HepG2 (cell line): Measurements from ENCODE around the gene ZBTB18. TPM values are rescaled to one million over a fixed set of nuclear protein-coding genes. Genes with fewer than 3 reads are reported as not detected.

Source experiments
- ATAC-seq: fragments of 200-7000 bp; cut with Tn5 transposase; 3 replicates; pipeline ENCODE4 v1.9.1; 2020; ENCODE audit warnings: mild to moderate bottlenecking, moderate library complexity
- BruUV-seq: library from RNA; stranded (reverse); fragments of 400-500 nt; replicated peaks from 2 replicates; lab custom pipeline; 2021; lab: Mats Ljungman, UMichigan
- CTCF ChIA-PET: fragments of 300-600 bp; formaldehyde crosslinking; extraction: SDS; loops from one replicate; lab custom pipeline; 2021; ENCODE audit warnings: low total read pairs, inconsistent platforms, low intra/inter-chr PET ratio; lab: Yijun Ruan, JAX
- POLR2A ChIA-PET: fragments of 350-600 bp; sonication (Branson Sonifier 250); formaldehyde crosslinking; loops from one replicate; lab custom pipeline; 2020; ENCODE audit warnings: antibody characterized with exemption, inconsistent platforms; lab: Yijun Ruan, JAX
- DNase-seq: peaks from one replicate; pipeline ENCODE4 v3.0.0-alpha.2; 2015; ENCODE audit warnings: low spot score
- FAIRE-seq: peaks from 3 replicates; lab custom pipeline; 2011; peaks lifted over from hg19 to GRCh38; lab: Jason Lieb, UNC
- H2AFZ ChIP-seq: one replicate; pipeline ENCODE4 v1.6.1; 2011; ENCODE audit warnings: low read length, inconsistent platforms
- H3K27ac ChIP-seq: fragments of 300-600 bp; 3 replicates; pipeline ENCODE4 v1.8.0; 2011; ENCODE audit warnings: mixed run types, mild to moderate bottlenecking, mixed read lengths, low read length, inconsistent platforms; ENCODE audit not compliant: insufficient read depth; ENCODE audit errors: extremely low read length
- H3K27me3 ChIP-seq, 2 experiments: fragments of 200-600 bp in 1 of 2; 2 replicates in 1 of 2; 3 replicates in 1 of 2; pipeline versions ENCODE4 v1.6.0 to v1.8.0; 2011; ENCODE audit warnings: low read length in 2 of 2, mild to moderate bottlenecking in 2 of 2, moderate library complexity in 2 of 2, inconsistent platforms in 1 of 2; ENCODE audit not compliant: insufficient read depth in 2 of 2, control insufficient read depth in 1 of 2
- H3K36me3 ChIP-seq, 2 experiments: fragments of 200-600 bp in 1 of 2; replicated peaks in 1 of 2; 2 replicates in 1 of 2; 3 replicates in 1 of 2; pipeline versions ENCODE4 v1.5.1 to v1.8.0; 2011; ENCODE audit warnings: low read length in 2 of 2, inconsistent platforms in 1 of 2; ENCODE audit not compliant: insufficient read depth in 2 of 2, control insufficient read depth in 1 of 2
- H3K4me1 ChIP-seq: 2 replicates; pipeline ENCODE4 v1.5.1; 2012; ENCODE audit warnings: low read length, inconsistent platforms; ENCODE audit not compliant: insufficient read depth
- H3K4me2 ChIP-seq: 2 replicates; pipeline ENCODE4 v1.6.0; 2011; ENCODE audit warnings: low read depth, low read length, inconsistent platforms
- H3K4me3 ChIP-seq, 3 experiments: fragments of 200-600 bp in 1 of 3; sonication (generic), shearing (Covaris generic) in 1 of 3; replicated peaks in 1 of 3; 2 replicates each; pipeline ENCODE4 v1.5.1; 2011 to 2016; ENCODE audit warnings: low read length in 3 of 3, inconsistent platforms in 2 of 3, low read depth in 2 of 3, mild to moderate bottlenecking in 2 of 3, control low read depth in 1 of 3, mixed read lengths in 1 of 3; ENCODE audit not compliant: insufficient read depth in 1 of 3
- H3K79me2 ChIP-seq: one replicate; pipeline ENCODE4 v1.6.1; 2011; ENCODE audit warnings: low read length, inconsistent platforms; ENCODE audit not compliant: insufficient read depth
- H3K9ac ChIP-seq: 2 replicates; pipeline ENCODE4 v1.6.0; 2011; ENCODE audit warnings: mild to moderate bottlenecking, low read depth, low read length, inconsistent platforms; ENCODE audit not compliant: insufficient read depth
- H3K9me3 ChIP-seq: 2 replicates; pipeline ENCODE4 v1.5.1; 2012; ENCODE audit warnings: mild to moderate bottlenecking, low read length
- H4K20me1 ChIP-seq: 2 replicates; pipeline ENCODE4 v1.6.0; 2011; ENCODE audit warnings: inconsistent platforms, mild to moderate bottlenecking, low read length, moderate library complexity; ENCODE audit not compliant: insufficient read depth
- SP4 ChIP-seq: sonication (generic); formaldehyde crosslinking; IDR thresholded peaks from 2 replicates; pipeline ENCODE4 v1.8.1; 2023; ENCODE audit warnings: mild to moderate bottlenecking, missing genetic modification reagents
- whole genome bisulfite sequencing: methylation state at CpG from one replicate; pipeline ENCODE4 v1.1.6; 2017; ENCODE audit warnings: low lambda C conversion rate; 5-methylcytosine and 5-hydroxymethylcytosine counted together
- in situ Hi-C: cut with HindIII; loops from 2 replicates; pipeline ENCODE4 v1.10.0; 2017; ENCODE audit warnings: low pct_unique_long_range_greater_than_20kb; ENCODE audit not compliant: extremely low pct_ligation_motif_present
- intact Hi-C: fragments of 100-400 bp; cut with micrococcal nuclease; formaldehyde crosslinking; loops from one replicate; pipeline ENCODE4 v1.10.0; 2022; ENCODE audit not compliant: unreplicated experiment
- polyA plus RNA-seq, 8 experiments: library from polyadenylated mRNA; depleted of rRNA in 3 of 8; stranded (reverse) in 7 of 8; unstranded in 1 of 8; fragments of >200 nt; fragmentation: Illumina TruSeq in 4 of 8; extraction: Trizol in 4 of 8; gene quantifications; 2 replicates each; pipeline versions ENCODE4 v1.2.1 to v1.2.3, GENCODE V29; 2011 to 2016; ENCODE audit warnings: low read depth in 4 of 8, missing spikeins in 1 of 8, mixed read lengths in 1 of 8; ENCODE audit not compliant: insufficient read depth in 1 of 8
- total RNA-seq, 5 experiments: library from RNA; depleted of rRNA; stranded (reverse); fragments of >200 nt; fragmentation: Illumina TruSeq; extraction: Trizol; gene quantifications; 2 replicates each; pipeline ENCODE4 v1.2.3, GENCODE V29; 2016; ENCODE audit warnings: low read depth in 1 of 5
- TF ChIP-seq, protein P1 (sequence below): sonication (generic); formaldehyde crosslinking; IDR thresholded peaks from 2 replicates; pipeline ENCODE4 v1.4.0; 2020; ENCODE audit warnings: missing genetic modification reagents
- TF ChIP-seq, protein P2 (sequence below): sonication (generic); formaldehyde crosslinking; IDR thresholded peaks from 2 replicates; pipeline ENCODE4 v1.4.0; 2020; ENCODE audit warnings: mild to moderate bottlenecking, missing genetic modification reagents

The ZBTB18 gene
- total and polyA plus RNA-seq, 2 of the 13 experiments (the other 11 are each of a cell fraction or from before 2014, with no cell fraction given), result 3.1 to 4.3 TPM

DNA sequence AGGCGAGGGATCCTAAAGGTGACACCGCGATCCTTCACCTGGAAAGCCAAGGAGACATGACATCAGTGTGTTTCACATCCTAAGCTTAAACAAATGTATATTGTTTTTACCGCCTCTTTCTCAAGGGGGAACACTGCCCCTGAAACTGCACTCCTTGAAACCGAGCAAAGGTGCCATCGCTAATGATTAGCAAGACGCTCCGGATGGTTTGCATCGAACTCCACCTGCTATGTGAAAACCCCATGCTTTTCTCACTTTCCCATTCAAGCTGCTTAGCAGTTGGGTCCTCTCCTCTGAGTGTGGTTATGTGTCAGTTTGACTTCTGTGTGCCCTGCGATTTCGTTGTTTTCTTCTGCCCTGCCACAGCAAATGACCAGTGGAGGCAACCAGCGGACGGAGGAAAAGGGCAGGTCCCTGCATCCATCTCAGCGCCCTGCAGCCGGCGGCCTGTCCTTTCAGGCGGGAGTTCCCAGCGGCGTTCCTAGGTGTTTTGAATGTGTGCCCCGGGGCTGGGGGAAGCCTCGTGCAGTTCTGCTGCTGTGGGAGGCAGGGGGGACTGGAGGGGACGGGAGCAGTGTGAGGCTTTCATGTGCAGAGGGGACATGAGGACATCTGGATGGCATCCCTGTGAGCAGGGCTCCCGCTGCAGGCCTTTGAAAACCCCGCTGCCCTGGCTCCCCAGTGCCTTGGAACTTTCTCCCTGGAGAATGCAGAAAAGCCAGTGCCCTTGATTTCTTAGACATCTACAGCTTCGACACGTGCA is 16.1 kb downstream of the ZBTB18 start:
- H3K4me3 ChIP-seq, result no peak overlapping the region
- BruUV-seq, result no TSS peak
- no peak overlapping the region for H2AFZ ChIP-seq
- H3K79me2 ChIP-seq, result no peaks in the 10 kb centered on the region
- intact Hi-C loops, result no loop called here
- ChIA-PET CTCF (no interaction called here), POLR2A (no interaction called here)
- FAIRE-seq (no peak), ATAC-seq (peak; percentile 39), DNase-seq (no peak)
- H3K27me3 ChIP-seq, result no peaks in the 10 kb centered on the region
- in situ Hi-C loops, result no loop called here
- no peaks in the 10 kb centered on the region for H3K9me3 ChIP-seq
- H3K4me2 ChIP-seq, result 0 out of 2 replicates have a peak overlapping the region, but pooled peaks have one; percentile 3
- peaks cover 40% of the 10 kb centered on the region for H3K4me1 ChIP-seq
- no peak overlapping the region for H3K27ac ChIP-seq
- H4K20me1 ChIP-seq, result no peaks in the 10 kb centered on the region
- TF ChIP-seq, protein P1, sequence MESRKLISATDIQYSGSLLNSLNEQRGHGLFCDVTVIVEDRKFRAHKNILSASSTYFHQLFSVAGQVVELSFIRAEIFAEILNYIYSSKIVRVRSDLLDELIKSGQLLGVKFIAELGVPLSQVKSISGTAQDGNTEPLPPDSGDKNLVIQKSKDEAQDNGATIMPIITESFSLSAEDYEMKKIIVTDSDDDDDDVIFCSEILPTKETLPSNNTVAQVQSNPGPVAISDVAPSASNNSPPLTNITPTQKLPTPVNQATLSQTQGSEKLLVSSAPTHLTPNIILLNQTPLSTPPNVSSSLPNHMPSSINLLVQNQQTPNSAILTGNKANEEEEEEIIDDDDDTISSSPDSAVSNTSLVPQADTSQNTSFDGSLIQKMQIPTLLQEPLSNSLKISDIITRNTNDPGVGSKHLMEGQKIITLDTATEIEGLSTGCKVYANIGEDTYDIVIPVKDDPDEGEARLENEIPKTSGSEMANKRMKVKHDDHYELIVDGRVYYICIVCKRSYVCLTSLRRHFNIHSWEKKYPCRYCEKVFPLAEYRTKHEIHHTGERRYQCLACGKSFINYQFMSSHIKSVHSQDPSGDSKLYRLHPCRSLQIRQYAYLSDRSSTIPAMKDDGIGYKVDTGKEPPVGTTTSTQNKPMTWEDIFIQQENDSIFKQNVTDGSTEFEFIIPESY (CRISPR knock-in tag), result peak; percentile 81
- TF ChIP-seq SP4, result no peak
- TF ChIP-seq, protein P2, sequence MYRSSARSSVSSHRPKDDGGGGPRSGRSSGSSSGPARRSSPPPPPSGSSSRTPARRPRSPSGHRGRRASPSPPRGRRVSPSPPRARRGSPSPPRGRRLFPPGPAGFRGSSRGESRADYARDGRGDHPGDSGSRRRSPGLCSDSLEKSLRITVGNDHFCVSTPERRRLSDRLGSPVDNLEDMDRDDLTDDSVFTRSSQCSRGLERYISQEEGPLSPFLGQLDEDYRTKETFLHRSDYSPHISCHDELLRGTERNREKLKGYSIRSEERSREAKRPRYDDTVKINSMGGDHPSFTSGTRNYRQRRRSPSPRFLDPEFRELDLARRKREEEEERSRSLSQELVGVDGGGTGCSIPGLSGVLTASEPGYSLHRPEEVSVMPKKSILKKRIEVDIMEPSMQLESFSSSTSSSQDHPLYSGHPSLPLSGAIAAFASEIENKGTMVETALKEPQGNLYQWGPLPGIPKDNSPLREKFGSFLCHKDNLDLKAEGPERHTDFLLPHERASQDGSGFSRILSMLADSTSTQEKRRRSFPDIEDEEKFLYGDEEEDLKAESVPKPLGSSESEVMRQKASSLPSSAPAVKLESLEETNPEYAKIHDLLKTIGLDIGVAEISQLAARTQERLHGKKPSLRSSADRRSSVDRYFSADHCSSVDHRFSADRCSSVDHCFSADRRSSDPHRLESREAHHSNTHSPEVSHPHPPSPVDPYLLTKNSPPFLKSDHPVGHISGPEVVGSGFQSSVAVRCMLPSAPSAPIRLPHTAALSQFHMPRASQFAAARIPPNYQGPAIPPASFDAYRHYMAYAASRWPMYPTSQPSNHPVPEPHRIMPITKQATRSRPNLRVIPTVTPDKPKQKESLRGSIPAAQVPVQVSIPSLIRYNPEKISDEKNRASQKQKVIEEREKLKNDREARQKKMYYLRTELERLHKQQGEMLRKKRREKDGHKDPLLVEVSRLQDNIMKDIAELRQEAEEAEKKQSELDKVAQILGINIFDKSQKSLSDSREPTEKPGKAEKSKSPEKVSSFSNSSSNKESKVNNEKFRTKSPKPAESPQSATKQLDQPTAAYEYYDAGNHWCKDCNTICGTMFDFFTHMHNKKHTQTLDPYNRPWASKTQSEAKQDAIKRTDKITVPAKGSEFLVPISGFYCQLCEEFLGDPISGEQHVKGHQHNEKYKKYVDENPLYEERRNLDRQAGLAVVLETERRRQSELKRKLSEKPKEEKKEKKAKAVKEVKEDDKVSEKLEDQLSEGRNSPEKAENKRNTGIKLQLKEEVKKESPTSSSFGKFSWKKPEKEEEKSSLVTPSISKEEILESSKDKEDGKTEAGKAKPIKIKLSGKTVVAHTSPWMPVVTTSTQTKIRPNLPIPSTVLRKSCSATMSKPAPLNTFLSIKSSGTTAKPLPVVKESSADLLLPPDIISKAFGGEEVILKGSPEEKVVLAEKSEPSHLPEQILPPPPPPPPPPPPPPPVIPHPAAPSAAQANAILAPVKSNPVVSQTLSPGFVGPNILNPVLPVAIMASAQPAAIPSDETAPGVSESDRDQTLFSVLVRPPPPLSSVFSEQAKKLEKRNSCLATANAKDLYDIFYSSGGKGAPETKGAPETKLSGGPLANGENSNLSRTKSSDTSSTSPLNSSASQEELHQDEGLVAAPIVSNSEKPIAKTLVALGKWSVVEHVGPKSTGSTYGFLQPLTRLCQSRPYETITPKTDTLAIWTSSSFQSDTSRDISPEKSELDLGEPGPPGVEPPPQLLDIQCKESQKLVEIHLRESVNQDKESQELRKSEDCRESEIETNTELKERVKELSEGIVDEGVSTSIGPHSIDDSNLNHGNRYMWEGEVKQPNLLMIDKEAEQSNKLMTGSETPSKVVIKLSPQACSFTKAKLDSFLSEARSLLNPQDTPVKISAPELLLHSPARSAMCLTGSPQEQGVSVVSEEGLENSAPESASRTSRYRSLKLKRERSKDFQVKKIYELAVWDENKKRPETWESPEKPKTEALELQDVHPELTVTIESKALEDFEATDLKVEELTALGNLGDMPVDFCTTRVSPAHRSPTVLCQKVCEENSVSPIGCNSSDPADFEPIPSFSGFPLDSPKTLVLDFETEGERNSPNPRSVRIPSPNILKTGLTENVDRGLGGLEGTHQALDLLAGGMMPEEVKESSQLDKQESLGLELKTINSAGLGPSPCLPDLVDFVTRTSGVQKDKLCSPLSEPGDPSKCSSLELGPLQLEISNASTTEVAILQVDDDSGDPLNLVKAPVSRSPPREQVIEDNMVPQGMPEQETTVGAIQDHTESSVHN (CRISPR knock-in tag), result no peak
- no peaks in the 10 kb centered on the region for H3K36me3 ChIP-seq
- no peak overlapping the region for H3K9ac ChIP-seq
- 61% methylated on average over 21 of the region's 26 CpGs for WGBS
